Smooth muscle cell (in vitro differentiated cells): Measurements from ENCODE around the gene EFCAB13. TPM values are rescaled to one million over a fixed set of nuclear protein-coding genes. Genes with fewer than 3 reads are reported as not detected.
A peak's percentile ranks its signal among the peaks of the same experiment; 100 is the strongest.

ENCODE experiments used
- DNase-seq: peaks from one replicate; lab custom pipeline; 2025; ENCODE audit not compliant: unreplicated experiment; lab: John Stamatoyannopoulos, UW
- H2AFZ ChIP-seq: fragments of 200-600 bp; sonication (generic); 2 replicates; pipeline ENCODE4 v1.6.0; 2016; ENCODE audit warnings: antibody characterized with exemption, low read depth, mild to moderate bottlenecking
- H3F3A ChIP-seq: fragments of 200-600 bp; sonication (generic); 2 replicates; pipeline ENCODE4 v1.6.0; 2017; ENCODE audit warnings: antibody characterized with exemption, low read depth
- H3K27ac ChIP-seq: fragments of 200-600 bp; sonication (generic); 2 replicates; pipeline ENCODE4 v1.5.1; 2016; ENCODE audit warnings: low read depth, mild to moderate bottlenecking
- H3K27me3 ChIP-seq: fragments of 200-600 bp; sonication (generic); 2 replicates; pipeline ENCODE4 v1.6.1; 2016; ENCODE audit warnings: low read depth, mild to moderate bottlenecking
- H3K36me3 ChIP-seq: fragments of 200-600 bp; sonication (generic); 2 replicates; pipeline ENCODE4 v1.5.1; 2016; ENCODE audit warnings: low read depth
- H3K4me1 ChIP-seq: fragments of 200-600 bp; sonication (generic); 2 replicates; pipeline ENCODE4 v1.5.1; 2016; ENCODE audit warnings: low read depth
- H3K4me2 ChIP-seq: fragments of 200-600 bp; sonication (generic); 2 replicates; pipeline ENCODE4 v1.6.0; 2016; ENCODE audit warnings: mild to moderate bottlenecking
- H3K4me3 ChIP-seq: fragments of 200-600 bp; sonication (generic); 2 replicates; pipeline ENCODE4 v1.5.1; 2016; ENCODE audit warnings: mild to moderate bottlenecking
- H3K79me2 ChIP-seq: fragments of 200-600 bp; sonication (generic); 2 replicates; pipeline ENCODE4 v1.6.0; 2016; ENCODE audit warnings: low read depth, mild to moderate bottlenecking
- H3K9ac ChIP-seq: fragments of 200-600 bp; sonication (generic); 2 replicates; pipeline ENCODE4 v1.6.0; 2016; ENCODE audit warnings: low read depth
- H3K9me3 ChIP-seq: fragments of 200-600 bp; sonication (generic); replicated peaks from 2 replicates; pipeline ENCODE4 v1.5.1; 2016; ENCODE audit warnings: low read depth
- H4K20me1 ChIP-seq: fragments of 200-600 bp; sonication (generic); 2 replicates; pipeline ENCODE4 v1.6.0; 2016; ENCODE audit warnings: low read depth
- CTCF ChIP-seq: fragments of 200-600 bp; sonication (generic); IDR thresholded peaks from 2 replicates; pipeline ENCODE4 v1.5.1; 2017; ENCODE audit warnings: borderline replicate concordance, mild to moderate bottlenecking, antibody characterized with exemption; ENCODE audit not compliant: insufficient read depth, poor library complexity, severe bottlenecking
- WGBS: methylation state at CpG from one replicate; pipeline ENCODE4 v1.1.7; 2016; ENCODE audit warnings: low lambda C conversion rate; 5-methylcytosine and 5-hydroxymethylcytosine counted together
- polyA plus RNA-seq: library from polyadenylated mRNA; unstranded; fragments of >200 nt; fragmentation: Nextera tagmentation; extraction: Ambion mirVana; gene quantifications from 2 replicates; pipeline ENCODE4 v1.2.1, GENCODE V29; 2016
- total RNA-seq: library from RNA; depleted of rRNA; stranded (reverse); fragments of >200 nt; gene quantifications from 2 replicates; pipeline ENCODE4 v1.2.3, GENCODE V29; 2014

Gene EFCAB13
- total and polyA plus RNA-seq, 2 experiments from 2014 or later, result 1.2 to 4.6 TPM

- WGBS, result 100% methylated on average over 1 of the region's 1 CpG
- H3K36me3 ChIP-seq, result no peaks in the 10 kb centered on the region
Observed at GRCh38 chr17:47325176-47325575, 1.4 kb downstream of the EFCAB13 start.

DNA sequence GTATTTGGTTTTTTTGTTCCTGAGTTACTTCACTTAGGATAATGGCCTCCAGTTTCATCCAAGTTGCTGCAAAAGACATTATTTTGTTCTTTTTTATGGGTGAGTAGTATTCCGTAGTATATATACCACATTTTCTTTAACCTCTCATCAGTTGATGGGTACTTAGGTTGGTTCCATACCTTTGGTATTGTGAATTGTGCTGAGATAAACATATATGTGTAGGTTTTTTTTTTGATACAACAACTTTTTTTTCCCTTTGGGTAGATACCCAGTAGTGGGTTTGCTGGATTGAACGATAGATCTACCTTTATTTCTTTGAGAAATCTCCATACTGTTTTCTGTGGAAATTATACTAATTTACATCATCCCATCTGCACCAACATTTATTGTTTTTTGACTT is 6.8 kb downstream of the EFCAB13 start:
- no peak overlapping the region for H3K9ac ChIP-seq
- no peaks in the 10 kb centered on the region for H3F3A ChIP-seq
- no peaks in the 10 kb centered on the region for H3K9me3 ChIP-seq
- H3K4me2 ChIP-seq, result no peak overlapping the region
- no peak for DNase-seq
- WGBS, result 100% methylated on average over 2 of the region's 2 CpGs
- no peaks in the 10 kb centered on the region for H4K20me1 ChIP-seq
- no peak for TF ChIP-seq CTCF
- H3K4me3 ChIP-seq, result no peak overlapping the region
- no peak overlapping the region for H2AFZ ChIP-seq
- H3K79me2 ChIP-seq, result no peaks in the 10 kb centered on the region
- H3K36me3 ChIP-seq, result no peaks in the 10 kb centered on the region
- H3K27ac ChIP-seq, result no peak overlapping the region
- H3K4me1 ChIP-seq, result no peaks in the 10 kb centered on the region
- H3K27me3 ChIP-seq, result no peaks in the 10 kb centered on the region

More at GRCh38 chr17:47325176-47325575, 1.4 kb downstream of the EFCAB13 start:
- no peak overlapping the region for H3K9ac ChIP-seq
- no peak overlapping the region for H3K4me3 ChIP-seq
- no peaks in the 10 kb centered on the region for H4K20me1 ChIP-seq
- no peaks in the 10 kb centered on the region for H3K79me2 ChIP-seq
- H3F3A ChIP-seq, result no peaks in the 10 kb centered on the region
- H3K9me3 ChIP-seq, result no peaks in the 10 kb centered on the region
- DNase-seq, result no peak
- H3K4me2 ChIP-seq, result no peak overlapping the region
- H3K27me3 ChIP-seq, result no peaks in the 10 kb centered on the region
- peaks cover 6% of the 10 kb centered on the region for H3K4me1 ChIP-seq
- TF ChIP-seq CTCF, result no peak
- no peak overlapping the region for H2AFZ ChIP-seq
- H3K27ac ChIP-seq, result no peak overlapping the region

DNA sequence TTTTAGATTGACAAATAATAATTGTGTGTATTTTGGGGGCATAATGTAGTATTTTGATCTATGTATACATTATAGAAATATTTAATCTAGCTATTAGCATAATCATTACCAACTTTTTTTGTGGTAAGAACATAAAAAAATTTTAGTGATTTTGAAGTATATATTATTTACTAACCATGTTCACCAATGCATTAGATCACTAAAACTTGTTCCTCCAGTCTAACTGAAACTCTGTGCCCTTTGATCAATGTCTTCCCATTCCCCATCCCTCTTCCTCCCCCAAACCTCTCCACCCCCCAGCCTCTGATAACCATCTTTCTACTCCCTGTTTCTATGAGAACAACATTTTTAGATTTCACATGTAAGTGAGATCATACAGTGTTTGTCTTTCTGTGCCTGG is 8.5 kb downstream of the EFCAB13 start:
- Histone ChIP-seq H3K27ac (no peak overlapping the region), H3K4me2 (no peak overlapping the region), H3K9ac (no peak overlapping the region), H3K79me2 (no peaks in the 10 kb centered on the region), H2AFZ (no peak overlapping the region), H3K27me3 (no peaks in the 10 kb centered on the region), H3F3A (no peaks in the 10 kb centered on the region), H3K36me3 (no peaks in the 10 kb centered on the region), H3K4me3 (no peak overlapping the region), H3K9me3 (no peaks in the 10 kb centered on the region), H4K20me1 (no peaks in the 10 kb centered on the region), H3K4me1 (no peaks in the 10 kb centered on the region)
- no peak for DNase-seq
- no peak for TF ChIP-seq CTCF

DNA sequence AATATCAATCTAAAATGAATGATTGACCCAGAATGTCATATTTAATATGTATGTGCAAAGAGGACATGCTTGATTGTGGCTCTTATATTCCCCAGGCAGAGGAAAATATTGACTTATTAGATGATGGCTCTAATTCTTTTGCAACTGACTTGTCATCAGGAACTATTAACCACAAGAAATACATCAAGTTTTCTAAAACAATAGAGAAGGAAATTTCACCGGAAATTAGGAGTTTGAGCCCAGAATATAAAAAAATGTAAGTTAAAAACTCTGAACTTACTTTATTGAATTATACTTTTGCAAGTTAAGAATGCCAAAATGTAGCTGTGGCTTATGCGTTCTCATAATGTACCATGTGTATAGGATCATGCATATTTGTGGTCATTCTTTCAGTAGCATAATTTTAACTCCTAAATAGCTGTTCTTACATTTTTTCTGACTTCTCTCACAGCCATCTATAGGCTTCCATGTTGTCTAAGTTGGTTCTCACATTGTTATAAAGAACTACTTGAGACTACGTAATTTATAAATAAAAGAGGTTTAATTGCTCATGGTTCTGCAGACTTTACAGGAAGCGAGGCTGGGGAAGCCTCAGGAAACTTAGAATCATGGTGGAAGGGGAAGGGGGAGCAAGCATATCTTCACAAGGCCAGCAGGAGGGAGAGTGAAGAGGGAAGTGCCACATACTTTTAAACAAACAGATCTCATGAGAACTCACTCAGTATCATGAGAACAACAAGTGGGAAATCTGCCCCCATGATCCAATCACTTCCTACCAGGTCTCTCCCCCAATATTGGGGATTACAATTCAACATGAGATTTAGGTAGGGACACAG is 11.6 kb downstream of the EFCAB13 start:
- DNase-seq, result no peak
- Histone ChIP-seq H3K4me3 (no peak overlapping the region), H3K27me3 (no peaks in the 10 kb centered on the region), H2AFZ (no peak overlapping the region), H3F3A (no peaks in the 10 kb centered on the region), H3K27ac (no peak overlapping the region), H3K79me2 (no peaks in the 10 kb centered on the region), H3K9ac (no peak overlapping the region), H3K9me3 (no peaks in the 10 kb centered on the region), H3K4me2 (peak overlapping the region; percentile 9), H3K36me3 (no peaks in the 10 kb centered on the region), H3K4me1 (no peaks in the 10 kb centered on the region), H4K20me1 (no peaks in the 10 kb centered on the region)
- WGBS, result 74% methylated on average over 4 of the region's 4 CpGs
- TF ChIP-seq CTCF, result no peak
